ENCODE data around the gene CALB2.

GRCh38 chr16:71414038-71414437 is 55.5 kb downstream of the CALB2 start:
- no peak for TF ChIP-seq POLR2A (IDR thresholded peaks at IDR 0.05; ENCODE audit: low read depth, low read length)
- no peak for TF ChIP-seq TAF1 (IDR thresholded peaks at IDR 0.05; ENCODE audit: borderline replicate concordance, low read depth, low read length)
- no peak for TF ChIP-seq POLR2AphosphoS5 (IDR thresholded peaks at IDR 0.05; ENCODE audit: low read depth, low read length)

Data from GM12892 (cell line).